GM18951 (cell line): ENCODE measurements around the gene PDK4.

Experiments used
- POLR2A ChIP-seq: IDR thresholded peaks from 4 replicates; pipeline ENCODE4 v1.6.1; 2011; ENCODE audit warnings: mild to moderate bottlenecking; ENCODE audit not compliant: insufficient read length, insufficient read depth; ENCODE audit errors: extremely low read depth
- in situ Hi-C: fragments of 300-500 bp; cut with MboI; formaldehyde crosslinking; loops from one replicate; pipeline ENCODE4 v1.12.0; 2022; ENCODE audit warnings: low sequenced_read_pairs, mixed read lengths, inconsistent platforms; ENCODE audit not compliant: unreplicated experiment

PDK4 gene

GRCh38 chr7:95595746-95596197 lies 544 bp downstream of the PDK4 start:
- in situ Hi-C loops: no loop called here
- TF ChIP-seq POLR2A: no peak

- in situ Hi-C loops: no loop called here
- TF ChIP-seq POLR2A: no peak
Observed at GRCh38 chr7:95594185-95594584, 2.1 kb downstream of the PDK4 start.

- in situ Hi-C loops: no loop called here
- no peak for TF ChIP-seq POLR2A
Observed at GRCh38 chr7:95593343-95593742, 3.0 kb downstream of the PDK4 start.

- in situ Hi-C loops: no loop called here
- TF ChIP-seq POLR2A: no peak
Observed at GRCh38 chr7:95592570-95592969, 3.7 kb downstream of the PDK4 start.

- TF ChIP-seq POLR2A: no peak
- in situ Hi-C loops: no loop called here
Observed at GRCh38 chr7:95590387-95591248, 5.7 kb downstream of the PDK4 start.

- in situ Hi-C loops: no loop called here
- TF ChIP-seq POLR2A: no peak
Observed at GRCh38 chr7:95589766-95590165, 6.5 kb downstream of the PDK4 start.

GRCh38 chr7:95589031-95589430 lies 7.3 kb downstream of the PDK4 start:
- in situ Hi-C loops: no loop called here
- TF ChIP-seq POLR2A: no peak

GRCh38 chr7:95586951-95587301 lies 9.4 kb downstream of the PDK4 start:
- in situ Hi-C loops: no loop called here
- TF ChIP-seq POLR2A: no peak

GRCh38 chr7:95585426-95585789 lies 10.9 kb downstream of the PDK4 start:
- TF ChIP-seq POLR2A: no peak
- in situ Hi-C loops: no loop called here

GRCh38 chr7:95584769-95585425 lies 11.4 kb downstream of the PDK4 start:
- in situ Hi-C loops: no loop called here
- TF ChIP-seq POLR2A: no peak

- in situ Hi-C loops: no loop called here
- TF ChIP-seq POLR2A: no peak
Observed at GRCh38 chr7:95583834-95584621, 12.3 kb downstream of the PDK4 start.

GRCh38 chr7:95582578-95583293 lies 13.6 kb downstream of the PDK4 start:
- in situ Hi-C loops: no loop called here
- no peak for TF ChIP-seq POLR2A

GRCh38 chr7:95581467-95581866 lies 14.8 kb downstream of the PDK4 start:
- TF ChIP-seq POLR2A: no peak
- in situ Hi-C loops: no loop called here
